Measurements from ENCODE around the gene ASRGL1. TPM values are rescaled to one million over a fixed set of nuclear protein-coding genes. Genes with fewer than 3 reads are reported as not detected.

ASRGL1 gene
- total and polyA plus RNA-seq, 2 of the 13 experiments (the other 11 are each of a cell fraction or from before 2014, with no cell fraction given), result 50.8 to 97.5 TPM

GRCh38 chr11:62419314-62419929, 82.2 kb downstream of the ASRGL1 start:
- TF ChIP-seq TRIM22 (IDR thresholded peaks at IDR 0.05), result no peak
- TF ChIP-seq TFDP2 (CRISPR knock-in tag; IDR thresholded peaks at IDR 0.05), result no peak
- TF ChIP-seq SOX13 (IDR thresholded peaks at IDR 0.05), result no peak
- TF ChIP-seq SOX13 (CRISPR knock-in tag; conservative IDR thresholded peaks at IDR 0.05 in 1 of 2, IDR thresholded peaks at IDR 0.05 in 1 of 2), result no peak
- TF ChIP-seq, protein P1, sequence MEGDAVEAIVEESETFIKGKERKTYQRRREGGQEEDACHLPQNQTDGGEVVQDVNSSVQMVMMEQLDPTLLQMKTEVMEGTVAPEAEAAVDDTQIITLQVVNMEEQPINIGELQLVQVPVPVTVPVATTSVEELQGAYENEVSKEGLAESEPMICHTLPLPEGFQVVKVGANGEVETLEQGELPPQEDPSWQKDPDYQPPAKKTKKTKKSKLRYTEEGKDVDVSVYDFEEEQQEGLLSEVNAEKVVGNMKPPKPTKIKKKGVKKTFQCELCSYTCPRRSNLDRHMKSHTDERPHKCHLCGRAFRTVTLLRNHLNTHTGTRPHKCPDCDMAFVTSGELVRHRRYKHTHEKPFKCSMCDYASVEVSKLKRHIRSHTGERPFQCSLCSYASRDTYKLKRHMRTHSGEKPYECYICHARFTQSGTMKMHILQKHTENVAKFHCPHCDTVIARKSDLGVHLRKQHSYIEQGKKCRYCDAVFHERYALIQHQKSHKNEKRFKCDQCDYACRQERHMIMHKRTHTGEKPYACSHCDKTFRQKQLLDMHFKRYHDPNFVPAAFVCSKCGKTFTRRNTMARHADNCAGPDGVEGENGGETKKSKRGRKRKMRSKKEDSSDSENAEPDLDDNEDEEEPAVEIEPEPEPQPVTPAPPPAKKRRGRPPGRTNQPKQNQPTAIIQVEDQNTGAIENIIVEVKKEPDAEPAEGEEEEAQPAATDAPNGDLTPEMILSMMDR (CRISPR knock-in tag; IDR thresholded peaks at IDR 0.05), result no peak
- no peak for TF ChIP-seq TAF1 (CRISPR knock-in tag; IDR thresholded peaks at IDR 0.05)
- TF ChIP-seq TOPORS (CRISPR knock-in tag; IDR thresholded peaks at IDR 0.05), result no peak
- no peak for TF ChIP-seq PLSCR1 (CRISPR knock-in tag; IDR thresholded peaks at IDR 0.05; ENCODE audit: borderline replicate concordance)
- no peak for TF ChIP-seq ZGPAT (CRISPR knock-in tag; IDR thresholded peaks at IDR 0.05)
- TF ChIP-seq, protein P2, sequence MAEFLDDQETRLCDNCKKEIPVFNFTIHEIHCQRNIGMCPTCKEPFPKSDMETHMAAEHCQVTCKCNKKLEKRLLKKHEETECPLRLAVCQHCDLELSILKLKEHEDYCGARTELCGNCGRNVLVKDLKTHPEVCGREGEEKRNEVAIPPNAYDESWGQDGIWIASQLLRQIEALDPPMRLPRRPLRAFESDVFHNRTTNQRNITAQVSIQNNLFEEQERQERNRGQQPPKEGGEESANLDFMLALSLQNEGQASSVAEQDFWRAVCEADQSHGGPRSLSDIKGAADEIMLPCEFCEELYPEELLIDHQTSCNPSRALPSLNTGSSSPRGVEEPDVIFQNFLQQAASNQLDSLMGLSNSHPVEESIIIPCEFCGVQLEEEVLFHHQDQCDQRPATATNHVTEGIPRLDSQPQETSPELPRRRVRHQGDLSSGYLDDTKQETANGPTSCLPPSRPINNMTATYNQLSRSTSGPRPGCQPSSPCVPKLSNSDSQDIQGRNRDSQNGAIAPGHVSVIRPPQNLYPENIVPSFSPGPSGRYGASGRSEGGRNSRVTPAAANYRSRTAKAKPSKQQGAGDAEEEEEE (CRISPR knock-in tag; IDR thresholded peaks at IDR 0.05; ENCODE audit: borderline replicate concordance), result no peak
- TF ChIP-seq, protein P3, sequence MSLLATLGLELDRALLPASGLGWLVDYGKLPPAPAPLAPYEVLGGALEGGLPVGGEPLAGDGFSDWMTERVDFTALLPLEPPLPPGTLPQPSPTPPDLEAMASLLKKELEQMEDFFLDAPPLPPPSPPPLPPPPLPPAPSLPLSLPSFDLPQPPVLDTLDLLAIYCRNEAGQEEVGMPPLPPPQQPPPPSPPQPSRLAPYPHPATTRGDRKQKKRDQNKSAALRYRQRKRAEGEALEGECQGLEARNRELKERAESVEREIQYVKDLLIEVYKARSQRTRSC (CRISPR knock-in tag; IDR thresholded peaks at IDR 0.05; ENCODE audit: low read depth), result no peak
- intact Hi-C loops (cut with micrococcal nuclease; ENCODE audit: unreplicated experiment) (no loop called here), in situ Hi-C loops (cut with HindIII; ENCODE audit: extremely low pct_ligation_motif_present, low pct_unique_long_range_greater_than_20kb) (no loop called here)
- Histone ChIP-seq H3K9ac (ENCODE audit: insufficient read depth, low read depth, low read length) (no peak overlapping the region), H2AFZ (ENCODE audit: low read length) (no peak overlapping the region), H3K27me3 (ENCODE audit: control insufficient read depth in 1 of 2, insufficient read depth in 2 of 2, low read length in 2 of 2) (peaks cover 0 to 17% of the 10 kb centered on the region in 2 experiments; a peak in 3 of 5 replicates), H3K27ac (ENCODE audit: extremely low read length, insufficient read depth, low read length) (no peak overlapping the region), H3K4me2 (ENCODE audit: low read depth, low read length) (no peak overlapping the region), H3K4me1 (ENCODE audit: insufficient read depth, low read length) (peaks cover 30% of the 10 kb centered on the region), H3K79me2 (ENCODE audit: insufficient read depth, low read length) (no peaks in the 10 kb centered on the region), H3K4me3 (replicated peaks in 1 of 3; ENCODE audit: insufficient read depth in 1 of 3, low read depth in 2 of 3, low read length in 3 of 3) (no peak overlapping the region), H3K36me3 (replicated peaks in 1 of 2; ENCODE audit: control insufficient read depth in 1 of 2, insufficient read depth in 2 of 2, low read length in 2 of 2) (no peaks in the 10 kb centered on the region), H3K9me3 (ENCODE audit: low read length) (no peaks in the 10 kb centered on the region), H4K20me1 (ENCODE audit: insufficient read depth, low read length) (no peaks in the 10 kb centered on the region)
- ChIA-PET CTCF (ENCODE audit: low intra/inter-chr PET ratio, low total read pairs) (no interaction called here), POLR2A (no interaction called here)
- ATAC-seq (no peak), FAIRE-seq (no peak), DNase-seq (ENCODE audit: low spot score) (no peak)
- BruUV-seq (replicated peaks), result no TSS peak
- 36% methylated on average over 5 of the region's 5 CpGs for WGBS (ENCODE audit: low lambda C conversion rate)

Data from HepG2 (cell line).